Thyroid gland (tissue), 4 donors: Measurements from ENCODE around the gene SGIP1. TPM values are rescaled to one million over a fixed set of nuclear protein-coding genes. Genes with fewer than 3 reads are reported as not detected.

ENCODE experiments used
- DNase-seq, 2 donors: peaks; one replicate each; pipeline ENCODE4 v3.0.0-alpha.2; 2019
- H3K27ac ChIP-seq, 3 donors: fragments of 200-600 bp; sonication (generic); 1 replicate in 2 of 3; 2 replicates in 1 of 3; pipeline ENCODE4 v1.5.1; 2016 to 2019; ENCODE audit warnings: mild to moderate bottlenecking in 1 of 3, moderate library complexity in 1 of 3
- H3K27me3 ChIP-seq: fragments of 200-600 bp; sonication (generic); one replicate; pipeline ENCODE4 v1.5.1; 2019
- H3K36me3 ChIP-seq, 2 donors: fragments of 200-600 bp; sonication (generic); one replicate each; pipeline ENCODE4 v1.5.1; 2016 to 2019
- H3K4me1 ChIP-seq, 2 donors: fragments of 200-600 bp; sonication (generic); one replicate each; pipeline ENCODE4 v1.5.1; 2017 to 2019
- H3K4me3 ChIP-seq, 3 donors: fragments of 200-600 bp; sonication (generic); replicated peaks in 1 of 3; 1 replicate in 2 of 3; 2 replicates in 1 of 3; pipeline ENCODE4 v1.5.1; 2016; ENCODE audit warnings: mild to moderate bottlenecking in 1 of 3
- H3K9me3 ChIP-seq: fragments of 200-600 bp; sonication (generic); one replicate; pipeline ENCODE4 v1.5.1; 2017
- CTCF ChIP-seq, 6 experiments: fragments of 200-600 bp in 3 of 6; fragments of 450-650 bp in 3 of 6; sonication (generic) in 3 of 6; IDR thresholded peaks; one replicate each; pipeline ENCODE4 v1.5.1; 2016 to 2019; ENCODE audit warnings: antibody characterized with exemption in 6 of 6, mild to moderate bottlenecking in 2 of 6, inconsistent platforms in 1 of 6, moderate library complexity in 1 of 6
- POLR2A ChIP-seq, 2 donors: fragments of 450-650 bp; IDR thresholded peaks; one replicate each; pipeline ENCODE4 v1.6.1; 2017; ENCODE audit warnings: antibody characterized with exemption in 2 of 2, mild to moderate bottlenecking in 2 of 2, moderate library complexity in 1 of 2
- WGBS, 2 donors: methylation state at CpG; one replicate each; pipeline ENCODE4 v1.1.5; 2017; 5-methylcytosine and 5-hydroxymethylcytosine counted together
- intact Hi-C: fragments of 100-400 bp; cut with DNase I; formaldehyde crosslinking; loops from one replicate; pipeline ENCODE4 v1.15.1; 2023
- total RNA-seq, 4 donors: library from RNA; depleted of rRNA; stranded (reverse); fragments of >200 nt; gene quantifications; one replicate each; pipeline ENCODE4 v1.2.3, GENCODE V29; 2016

Gene SGIP1
- total RNA-seq, 4 donors from 2014 or later = 18.7 to 25.6 (median 22.4) TPM

DNA sequence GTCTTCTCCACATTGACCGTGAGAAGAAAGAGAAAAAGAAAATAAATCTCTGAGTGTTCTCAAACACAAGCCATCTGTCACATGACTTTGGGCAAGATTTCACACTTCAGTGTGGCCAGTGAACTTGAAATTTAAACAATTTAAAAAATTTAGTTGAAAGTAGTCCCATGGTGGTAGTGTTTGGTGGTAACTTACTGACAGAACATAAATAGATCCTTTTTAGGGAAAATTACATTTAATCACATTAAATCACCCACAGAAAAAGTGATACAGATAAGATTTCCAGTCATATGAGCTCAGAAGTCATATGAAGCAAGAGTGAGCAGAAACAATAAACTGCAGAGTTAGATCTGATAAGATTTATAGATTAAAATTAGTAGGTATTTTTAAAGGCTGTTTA lies 31.9 kb upstream of the SGIP1 start:
- Histone ChIP-seq H3K36me3 (no peaks in the 10 kb centered on the region), H3K4me3 (no peak overlapping the region), H3K27ac (peak overlapping the region in 1 of 3 donors; percentile 25), H3K27me3 (no peaks in the 10 kb centered on the region), H3K9me3 (no peaks in the 10 kb centered on the region), H3K4me1 (peaks cover 4 to 10% of the 10 kb centered on the region in 2 donors)
- no peak for TF ChIP-seq CTCF (IDR thresholded peaks at IDR 0.05)
- TF ChIP-seq POLR2A (IDR thresholded peaks at IDR 0.05) = no peak
- 18% methylated on average over 1 of the region's 1 CpG for WGBS, 2 donors
- intact Hi-C loops = no loop called here
- no peak for DNase-seq

- WGBS, 2 donors = 55 to 60% methylated on average over 3 of the region's 3 CpGs
- Histone ChIP-seq H3K4me3 (no peak overlapping the region), H3K36me3 (no peaks in the 10 kb centered on the region), H3K27me3 (no peaks in the 10 kb centered on the region), H3K9me3 (no peaks in the 10 kb centered on the region), H3K4me1 (peaks cover 4 to 10% of the 10 kb centered on the region in 2 donors), H3K27ac (no peak overlapping the region)
- intact Hi-C loops = no loop called here
- TF ChIP-seq POLR2A (IDR thresholded peaks at IDR 0.05) (no peak), CTCF (IDR thresholded peaks at IDR 0.05) (peak; percentile 23 to 76 (median 62))
- DNase-seq = peak; percentile 56 to 64
These were observed 30.0 kb upstream of the SGIP1 start for GRCh38 chr1:66503841-66504470.

DNA sequence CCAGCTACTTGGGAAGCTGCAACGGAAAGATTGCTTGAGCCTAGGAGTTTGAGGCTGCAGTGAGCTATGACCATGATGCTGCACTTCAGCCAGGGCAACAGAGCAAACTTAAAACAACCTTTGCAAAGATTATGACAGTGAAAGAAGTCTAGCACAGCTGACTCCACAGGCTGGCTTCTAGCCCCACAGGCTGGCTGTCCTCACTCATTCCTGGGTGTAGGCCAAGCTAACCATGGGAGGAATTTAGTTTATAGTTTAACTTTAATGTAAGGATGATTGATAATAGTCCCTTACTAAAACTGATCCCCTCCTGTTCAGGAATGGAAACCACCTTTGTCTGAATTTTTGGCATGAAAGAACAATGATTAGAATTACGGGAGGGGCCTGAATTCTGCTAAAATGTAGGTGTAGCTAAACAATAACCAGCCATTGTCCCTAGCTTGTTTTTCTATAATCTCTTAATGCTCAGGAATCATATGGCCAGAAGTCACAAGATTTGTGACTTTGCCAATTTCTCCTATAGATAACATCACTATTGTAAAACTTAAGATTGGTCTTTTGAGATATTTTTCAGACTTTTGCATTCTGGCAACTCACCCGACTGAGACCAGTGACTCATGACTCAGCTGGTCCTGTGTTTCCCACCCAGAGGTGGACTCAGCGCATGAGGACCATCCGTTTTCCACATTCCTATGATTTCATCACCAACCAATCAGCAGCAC lies 28.1 kb upstream of the SGIP1 start:
- WGBS, 2 donors = 70 to 83% methylated on average over 5 of the region's 5 CpGs

DNA sequence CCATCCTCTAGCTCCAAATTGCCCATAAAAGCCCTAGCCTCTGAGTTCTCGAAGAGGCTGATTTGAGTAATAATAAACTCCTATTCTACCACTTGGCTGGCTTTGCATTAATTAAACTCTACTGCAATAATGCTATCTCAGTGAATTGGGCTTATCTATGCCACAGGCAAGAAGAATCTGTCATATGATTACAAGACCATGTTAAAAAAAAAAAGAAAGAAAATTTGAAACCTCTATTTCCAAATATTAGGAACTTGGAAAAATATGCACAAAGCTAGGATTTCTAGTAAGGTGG lies 27.6 kb upstream of the SGIP1 start:
- Histone ChIP-seq H3K36me3 (no peaks in the 10 kb centered on the region), H3K27me3 (no peaks in the 10 kb centered on the region), H3K4me3 (no peak overlapping the region), H3K4me1 (peaks cover 4 to 10% of the 10 kb centered on the region in 2 donors), H3K9me3 (no peaks in the 10 kb centered on the region), H3K27ac (no peak overlapping the region)
- 94 to 100% methylated on average over 1 of the region's 1 CpG for WGBS, 2 donors
- TF ChIP-seq CTCF (IDR thresholded peaks at IDR 0.05) = no peak
- TF ChIP-seq POLR2A (IDR thresholded peaks at IDR 0.05) = no peak
- intact Hi-C loops = no loop called here
- no peak for DNase-seq

More for the DNA sequence above, 28.1 kb upstream of the SGIP1 start:
- DNase-seq = no peak
- H3K4me1 ChIP-seq = peaks cover 4 to 10% of the 10 kb centered on the region in 2 donors
- intact Hi-C loops = no loop called here
- TF ChIP-seq CTCF (IDR thresholded peaks at IDR 0.05) (no peak), POLR2A (IDR thresholded peaks at IDR 0.05) (no peak)
- no peaks in the 10 kb centered on the region for H3K9me3 ChIP-seq
- H3K27ac ChIP-seq = no peak overlapping the region
- no peaks in the 10 kb centered on the region for H3K27me3 ChIP-seq
- H3K4me3 ChIP-seq = no peak overlapping the region
- no peaks in the 10 kb centered on the region for H3K36me3 ChIP-seq

DNA sequence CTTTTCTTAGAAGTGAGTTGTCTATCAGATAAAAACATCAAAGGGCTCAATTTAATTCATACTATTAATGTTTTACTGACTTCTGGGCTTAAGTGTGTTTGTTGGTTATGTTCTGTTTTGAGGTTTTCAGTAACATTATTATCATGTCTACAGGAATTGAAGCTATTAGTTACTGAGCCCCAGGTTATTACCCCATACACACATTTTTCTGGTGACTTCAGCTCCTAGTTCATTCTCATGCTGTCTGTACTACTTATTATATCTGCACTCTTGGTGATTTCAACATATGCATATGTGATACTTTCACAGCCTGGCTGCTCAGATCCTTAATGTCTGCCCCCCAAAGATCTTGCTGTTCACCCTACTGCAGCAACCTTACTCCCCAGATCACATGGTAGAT lies 27.0 kb upstream of the SGIP1 start:
- H3K4me1 ChIP-seq = peaks cover 4 to 5% of the 10 kb centered on the region in 2 donors
- DNase-seq = no peak
- no peak for TF ChIP-seq POLR2A (IDR thresholded peaks at IDR 0.05)
- no peaks in the 10 kb centered on the region for H3K9me3 ChIP-seq
- H3K27ac ChIP-seq = no peak overlapping the region
- H3K4me3 ChIP-seq = no peak overlapping the region
- no peaks in the 10 kb centered on the region for H3K36me3 ChIP-seq
- intact Hi-C loops = no loop called here
- no peaks in the 10 kb centered on the region for H3K27me3 ChIP-seq
